CD8-positive, alpha-beta memory T cell (primary cell): ENCODE measurements around the gene USP3. TPM values are rescaled to one million over a fixed set of nuclear protein-coding genes. Genes with fewer than 3 reads are reported as not detected.

Source experiments
- CTCF ChIA-PET: fragments of 350-600 bp; sonication (Branson Sonifier 250); formaldehyde crosslinking; loops from one replicate; lab custom pipeline; 2021; ENCODE audit warnings: antibody characterized with exemption; lab: Charles Lee
- POLR2A ChIA-PET: fragments of 350-600 bp; sonication (Branson Sonifier 250); formaldehyde crosslinking; loops from one replicate; lab custom pipeline; 2021; ENCODE audit warnings: antibody characterized with exemption; lab: Charles Lee
- DNase-seq, 5 donors: peaks; one replicate each; pipeline versions ENCODE4 v3.0.0 to v3.0.0-alpha.2; 2020 to 2022; ENCODE audit warnings: mixed read lengths in 1 of 5
- H3K27ac ChIP-seq: one replicate; pipeline ENCODE4 v1.7.0; 2013; ENCODE audit warnings: low read depth, mild to moderate bottlenecking, low read length, moderate library complexity
- H3K27me3 ChIP-seq: 2 replicates; pipeline ENCODE4 v1.7.0; 2013; ENCODE audit warnings: low read length, mild to moderate bottlenecking; ENCODE audit not compliant: insufficient read depth, poor library complexity, severe bottlenecking
- H3K36me3 ChIP-seq: 2 replicates; pipeline ENCODE4 v1.7.0; 2013; ENCODE audit warnings: mild to moderate bottlenecking, low read length, moderate library complexity; ENCODE audit not compliant: insufficient read depth
- H3K4me1 ChIP-seq: 2 replicates; pipeline ENCODE4 v1.7.0; 2013; ENCODE audit warnings: mild to moderate bottlenecking, low read length, moderate library complexity; ENCODE audit not compliant: insufficient read depth
- H3K4me3 ChIP-seq: 2 replicates; pipeline ENCODE4 v1.7.0; 2013; ENCODE audit warnings: mild to moderate bottlenecking, low read length
- H3K9me3 ChIP-seq: 2 replicates; pipeline ENCODE4 v1.7.0; 2013; ENCODE audit warnings: mild to moderate bottlenecking, low read length
- H3K27ac Mint-ChIP-seq, 8 donors: one replicate each; pipeline ENCODE4 v1.8.0; 2020 to 2021; ENCODE audit warnings: mixed read lengths in 8 of 8, mild to moderate bottlenecking in 6 of 8, inconsistent platforms in 3 of 8, moderate library complexity in 3 of 8
- H3K27me3 Mint-ChIP-seq, 2 donors: one replicate each; pipeline ENCODE4 v1.8.0; 2020 to 2021; ENCODE audit warnings: mixed read lengths in 2 of 2, mild to moderate bottlenecking in 1 of 2, moderate library complexity in 1 of 2
- H3K36me3 Mint-ChIP-seq, 3 donors: one replicate each; pipeline ENCODE4 v1.8.0; 2020 to 2021; ENCODE audit warnings: mixed read lengths in 3 of 3, inconsistent platforms in 1 of 3, mild to moderate bottlenecking in 1 of 3
- H3K4me1 Mint-ChIP-seq, 3 donors: one replicate each; pipeline ENCODE4 v1.8.0; 2020 to 2021; ENCODE audit warnings: mixed read lengths in 3 of 3, inconsistent platforms in 1 of 3, mild to moderate bottlenecking in 1 of 3
- H3K4me3 Mint-ChIP-seq, 7 donors: one replicate each; pipeline ENCODE4 v1.8.0; 2020 to 2021; ENCODE audit warnings: mixed read lengths in 7 of 7, mild to moderate bottlenecking in 6 of 7, moderate library complexity in 4 of 7, inconsistent platforms in 2 of 7
- H3K9me3 Mint-ChIP-seq, 5 donors: one replicate each; pipeline ENCODE4 v1.8.0; 2020 to 2022; ENCODE audit warnings: mixed read lengths in 5 of 5, mild to moderate bottlenecking in 3 of 5, moderate library complexity in 2 of 5, inconsistent platforms in 1 of 5
- polyA plus RNA-seq: library from polyadenylated mRNA; unstranded; fragments of 300-500 nt; fragmentation: Illumina TruSeq; gene quantifications from one replicate; pipeline ENCODE4 v1.2.3, GENCODE V29; 2021
- total RNA-seq, 2 experiments: library from RNA; stranded (reverse); gene quantifications; one replicate each; pipeline ENCODE4 v1.2.3, GENCODE V29; 2021

The USP3 gene
- total and polyA plus RNA-seq, 3 experiments from 2014 or later = 36.6 to 50.7 (median 38.0) TPM

- POLR2A ChIA-PET = no interaction called here
Observed at GRCh38 chr15:63582718-63583426, 78.5 kb downstream of the USP3 start.

DNA sequence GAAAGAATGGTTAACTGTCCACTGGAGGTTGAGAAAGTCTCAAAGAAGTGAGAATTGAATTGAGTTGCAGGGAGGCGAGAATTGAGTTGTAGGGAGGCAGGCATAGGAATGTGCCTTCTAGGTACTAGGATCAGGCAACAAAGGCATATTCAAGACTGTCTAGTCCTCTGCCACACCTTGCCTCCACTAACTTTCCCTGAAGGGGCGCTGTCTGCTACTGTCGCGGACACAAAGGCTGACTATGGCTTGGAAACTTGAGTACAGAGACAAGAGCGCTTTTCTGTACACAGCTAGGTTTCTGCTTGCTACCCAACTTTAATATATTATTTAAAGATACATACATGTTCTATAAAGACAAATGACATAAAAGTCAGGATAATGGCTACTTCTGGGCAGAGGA, 82.4 kb downstream of the USP3 start:
- H3K4me3 Mint-ChIP-seq = no peak overlapping the region
- no peak for DNase-seq
- peaks cover 13 to 36% (median 25%) of the 10 kb centered on the region in 3 donors for H3K4me1 Mint-ChIP-seq
- peaks cover 45% of the 10 kb centered on the region for H3K36me3 ChIP-seq
- no peaks in the 10 kb centered on the region for H3K9me3 ChIP-seq
- H3K27ac Mint-ChIP-seq = peak overlapping the region in 5 of 8 donors; percentile 3 to 87 (median 78)
- no peaks in the 10 kb centered on the region for H3K27me3 Mint-ChIP-seq
- H3K36me3 Mint-ChIP-seq = peaks cover 28 to 92% (median 47%) of the 10 kb centered on the region in 3 donors
- POLR2A ChIA-PET = no interaction called here
- no peaks in the 10 kb centered on the region for H3K27me3 ChIP-seq
- H3K27ac ChIP-seq = no peak overlapping the region
- H3K4me1 ChIP-seq = no peaks in the 10 kb centered on the region
- no peaks in the 10 kb centered on the region for H3K9me3 Mint-ChIP-seq
- CTCF ChIA-PET = no interaction called here
- H3K4me3 ChIP-seq = no peak overlapping the region

More at GRCh38 chr15:63582718-63583426, 78.5 kb downstream of the USP3 start:
- H3K27me3 ChIP-seq = no peaks in the 10 kb centered on the region
- no peaks in the 10 kb centered on the region for H3K27me3 Mint-ChIP-seq
- no peak overlapping the region for H3K4me3 ChIP-seq
- no peaks in the 10 kb centered on the region for H3K9me3 ChIP-seq
- CTCF ChIA-PET = no interaction called here
- no peak overlapping the region for H3K27ac ChIP-seq
- no peak overlapping the region for H3K4me3 Mint-ChIP-seq
- H3K9me3 Mint-ChIP-seq = no peaks in the 10 kb centered on the region
- DNase-seq = no peak
- peak overlapping the region; percentile 4 to 86 (median 62) for H3K27ac Mint-ChIP-seq
- peaks cover 15 to 32% (median 22%) of the 10 kb centered on the region in 3 donors for H3K4me1 Mint-ChIP-seq
- H3K36me3 ChIP-seq = peaks cover 26% of the 10 kb centered on the region
- H3K4me1 ChIP-seq = no peaks in the 10 kb centered on the region
- H3K36me3 Mint-ChIP-seq = peaks cover 15 to 75% (median 33%) of the 10 kb centered on the region in 3 donors

DNA sequence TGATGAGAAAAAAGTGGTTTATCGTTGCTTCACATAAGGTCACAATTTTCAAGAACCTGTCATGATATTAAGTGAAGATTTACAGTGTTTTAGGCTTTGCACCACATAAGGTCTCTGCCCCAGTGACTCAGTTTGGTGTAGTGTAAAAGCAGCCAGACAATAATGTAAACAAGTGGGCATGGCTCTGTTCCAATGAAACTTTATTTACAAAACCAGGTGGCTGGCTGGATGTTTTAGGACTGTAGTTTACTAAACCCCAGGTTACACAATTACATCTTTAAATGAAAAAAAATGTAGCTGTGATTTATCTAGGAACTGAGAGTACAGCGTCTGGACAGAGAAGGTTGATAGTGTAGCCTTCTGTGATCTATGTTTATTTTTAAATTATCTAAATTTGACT, 83.1 kb downstream of the USP3 start:
- no peak for DNase-seq
- Mint-ChIP-seq H3K27me3 (no peaks in the 10 kb centered on the region), H3K36me3 (peaks cover 26 to 89% (median 45%) of the 10 kb centered on the region in 3 donors), H3K4me3 (no peak overlapping the region), H3K9me3 (no peaks in the 10 kb centered on the region), H3K4me1 (peaks cover 11 to 34% (median 21%) of the 10 kb centered on the region in 3 donors), H3K27ac (no peak overlapping the region)
- POLR2A ChIA-PET = no interaction called here
- Histone ChIP-seq H3K36me3 (peaks cover 42% of the 10 kb centered on the region), H3K27ac (no peak overlapping the region), H3K4me1 (no peaks in the 10 kb centered on the region), H3K4me3 (no peak overlapping the region), H3K27me3 (no peaks in the 10 kb centered on the region), H3K9me3 (no peaks in the 10 kb centered on the region)
- CTCF ChIA-PET = interaction anchor here (1.0 kb wide), 1 partner anchor 22 kb away, joined by 3 read pairs; no protein-coding TSS in a partner anchor

GRCh38 chr15:63588826-63589225, 84.4 kb downstream of the USP3 start:
- no peaks in the 10 kb centered on the region for H3K4me1 ChIP-seq
- H3K27ac Mint-ChIP-seq = peak overlapping the region in 3 of 8 donors; percentile 11 to 89 (median 24)
- H3K36me3 ChIP-seq = peaks cover 38% of the 10 kb centered on the region
- H3K27ac ChIP-seq = no peak overlapping the region
- no peaks in the 10 kb centered on the region for H3K27me3 ChIP-seq
- no peak overlapping the region for H3K4me3 Mint-ChIP-seq
- no peaks in the 10 kb centered on the region for H3K9me3 Mint-ChIP-seq
- peaks cover 25 to 90% (median 40%) of the 10 kb centered on the region in 3 donors for H3K36me3 Mint-ChIP-seq
- peaks cover 10 to 44% (median 27%) of the 10 kb centered on the region in 3 donors for H3K4me1 Mint-ChIP-seq
- no peak overlapping the region for H3K4me3 ChIP-seq
- ChIA-PET CTCF (no interaction called here), POLR2A (no interaction called here)
- no peak for DNase-seq
- H3K27me3 Mint-ChIP-seq = no peaks in the 10 kb centered on the region
- H3K9me3 ChIP-seq = no peaks in the 10 kb centered on the region

GRCh38 chr15:63593705-63594671, 89.6 kb downstream of the USP3 start:
- Histone ChIP-seq H3K9me3 (no peaks in the 10 kb centered on the region), H3K4me3 (no peak overlapping the region), H3K27ac (no peak overlapping the region), H3K27me3 (no peaks in the 10 kb centered on the region), H3K36me3 (peaks cover 16% of the 10 kb centered on the region), H3K4me1 (no peaks in the 10 kb centered on the region)
- ChIA-PET POLR2A (no interaction called here), CTCF (interaction anchor here (1.5 kb wide), 1 partner anchor 16 kb away, joined by 3 read pairs; no protein-coding TSS in a partner anchor)
- peak overlapping the region; percentile 51 to 83 (median 70) for H3K27ac Mint-ChIP-seq
- no peaks in the 10 kb centered on the region for H3K27me3 Mint-ChIP-seq
- no peak for DNase-seq
- peak overlapping the region in 1 of 7 donors; percentile 30 for H3K4me3 Mint-ChIP-seq
- peaks cover 33 to 54% (median 53%) of the 10 kb centered on the region in 3 donors for H3K4me1 Mint-ChIP-seq
- H3K9me3 Mint-ChIP-seq = no peaks in the 10 kb centered on the region
- peaks cover 8 to 55% (median 22%) of the 10 kb centered on the region in 3 donors for H3K36me3 Mint-ChIP-seq

- DNase-seq = no peak
- H3K27me3 ChIP-seq = no peaks in the 10 kb centered on the region
- H3K4me1 ChIP-seq = peaks cover 11% of the 10 kb centered on the region
- ChIA-PET POLR2A (no interaction called here), CTCF (interaction anchor here (2.0 kb wide), 1 partner anchor 15 kb away, joined by 7 read pairs; no protein-coding TSS in a partner anchor)
- Mint-ChIP-seq H3K36me3 (peaks cover 3 to 44% (median 13%) of the 10 kb centered on the region in 3 donors), H3K4me1 (peaks cover 39 to 65% (median 61%) of the 10 kb centered on the region in 3 donors), H3K27ac (peak overlapping the region; percentile 51 to 95 (median 78)), H3K4me3 (no peak overlapping the region), H3K9me3 (no peaks in the 10 kb centered on the region), H3K27me3 (no peaks in the 10 kb centered on the region)
- no peak overlapping the region for H3K27ac ChIP-seq
- H3K4me3 ChIP-seq = no peak overlapping the region
- no peaks in the 10 kb centered on the region for H3K9me3 ChIP-seq
- H3K36me3 ChIP-seq = peaks cover 8% of the 10 kb centered on the region
Observed at GRCh38 chr15:63595065-63595464, 90.7 kb downstream of the USP3 start.

GRCh38 chr15:63595688-63596087, 91.3 kb downstream of the USP3 start:
- POLR2A ChIA-PET = no interaction called here
- peaks cover under 1 to 41% (median 10%) of the 10 kb centered on the region in 3 donors for H3K36me3 Mint-ChIP-seq
- peaks cover 39 to 68% (median 61%) of the 10 kb centered on the region in 3 donors for H3K4me1 Mint-ChIP-seq
- no peaks in the 10 kb centered on the region for H3K27me3 Mint-ChIP-seq
- H3K4me3 Mint-ChIP-seq = peak overlapping the region in 1 of 7 donors; percentile 12
- DNase-seq = no peak
- peaks cover 12% of the 10 kb centered on the region for H3K4me1 ChIP-seq
- H3K27ac Mint-ChIP-seq = peak overlapping the region in 6 of 8 donors; percentile 29 to 95 (median 76)
- no peaks in the 10 kb centered on the region for H3K9me3 ChIP-seq
- H3K36me3 ChIP-seq = peaks cover 8% of the 10 kb centered on the region
- no peak overlapping the region for H3K4me3 ChIP-seq
- no peaks in the 10 kb centered on the region for H3K9me3 Mint-ChIP-seq
- CTCF ChIA-PET = interaction anchor here (1.1 to 2.0 kb wide), 2 partner anchors 14 to 114 kb away, joined by 3 to 7 read pairs; no protein-coding TSS in a partner anchor
- no peaks in the 10 kb centered on the region for H3K27me3 ChIP-seq
- no peak overlapping the region for H3K27ac ChIP-seq
